Measurements from ENCODE around the gene DBNL.

The DBNL gene

DNA sequence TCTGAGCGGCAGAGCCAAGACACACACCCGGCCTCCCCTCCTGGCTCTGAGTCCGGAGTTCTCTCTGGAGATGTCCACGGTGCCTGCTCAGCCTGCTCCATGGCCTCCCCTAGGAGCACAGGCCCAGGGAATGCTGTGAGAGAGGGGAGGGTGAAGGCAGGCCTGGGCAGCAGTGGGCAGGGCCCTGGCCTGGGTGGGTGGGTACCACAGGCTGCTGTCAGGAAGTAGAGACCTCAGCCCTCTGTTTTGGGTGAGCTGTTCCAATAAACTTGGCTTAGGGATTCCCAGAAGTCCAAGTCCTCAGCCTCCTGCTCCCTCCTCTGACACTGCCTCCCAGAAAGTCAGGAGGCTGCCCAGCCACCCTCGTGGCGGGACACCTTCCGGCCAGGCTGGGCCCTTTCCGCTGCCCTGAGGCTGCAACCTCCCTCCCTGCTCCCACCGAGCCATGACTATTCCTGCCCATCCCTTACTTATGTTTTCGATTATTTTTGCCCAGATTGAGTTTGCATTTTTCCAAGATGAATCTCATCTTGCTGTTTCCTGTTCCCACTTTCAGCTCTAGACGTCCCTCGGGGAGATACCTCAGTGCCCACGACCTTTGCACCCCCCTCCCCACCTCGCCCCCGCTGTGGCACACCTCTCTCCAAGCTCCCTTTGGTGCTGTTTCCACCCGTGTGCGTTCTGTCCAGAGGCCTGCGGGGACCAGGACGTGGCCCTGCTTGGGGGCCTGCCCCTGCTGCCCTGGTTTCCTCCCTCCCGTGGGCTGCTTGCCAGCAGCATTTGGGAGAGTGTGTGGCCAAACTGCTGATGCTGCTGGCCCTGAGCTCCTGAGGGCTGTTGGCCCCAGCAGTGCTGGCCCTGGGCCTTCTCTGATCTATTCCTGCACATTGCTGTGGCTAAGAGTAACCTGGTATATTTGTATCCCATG lies 43.7 kb downstream of the DBNL start:
- TF ChIP-seq, protein P1, sequence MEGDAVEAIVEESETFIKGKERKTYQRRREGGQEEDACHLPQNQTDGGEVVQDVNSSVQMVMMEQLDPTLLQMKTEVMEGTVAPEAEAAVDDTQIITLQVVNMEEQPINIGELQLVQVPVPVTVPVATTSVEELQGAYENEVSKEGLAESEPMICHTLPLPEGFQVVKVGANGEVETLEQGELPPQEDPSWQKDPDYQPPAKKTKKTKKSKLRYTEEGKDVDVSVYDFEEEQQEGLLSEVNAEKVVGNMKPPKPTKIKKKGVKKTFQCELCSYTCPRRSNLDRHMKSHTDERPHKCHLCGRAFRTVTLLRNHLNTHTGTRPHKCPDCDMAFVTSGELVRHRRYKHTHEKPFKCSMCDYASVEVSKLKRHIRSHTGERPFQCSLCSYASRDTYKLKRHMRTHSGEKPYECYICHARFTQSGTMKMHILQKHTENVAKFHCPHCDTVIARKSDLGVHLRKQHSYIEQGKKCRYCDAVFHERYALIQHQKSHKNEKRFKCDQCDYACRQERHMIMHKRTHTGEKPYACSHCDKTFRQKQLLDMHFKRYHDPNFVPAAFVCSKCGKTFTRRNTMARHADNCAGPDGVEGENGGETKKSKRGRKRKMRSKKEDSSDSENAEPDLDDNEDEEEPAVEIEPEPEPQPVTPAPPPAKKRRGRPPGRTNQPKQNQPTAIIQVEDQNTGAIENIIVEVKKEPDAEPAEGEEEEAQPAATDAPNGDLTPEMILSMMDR (IDR thresholded peaks at IDR 0.05; ENCODE audit: insufficient read depth, low read depth, low read length, missing control alignments): no peak
- no peak for DNase-seq (ENCODE audit: low read depth)
- H3K4me3 ChIP-seq (ENCODE audit: low read depth, low read length): no peak overlapping the region

DNA sequence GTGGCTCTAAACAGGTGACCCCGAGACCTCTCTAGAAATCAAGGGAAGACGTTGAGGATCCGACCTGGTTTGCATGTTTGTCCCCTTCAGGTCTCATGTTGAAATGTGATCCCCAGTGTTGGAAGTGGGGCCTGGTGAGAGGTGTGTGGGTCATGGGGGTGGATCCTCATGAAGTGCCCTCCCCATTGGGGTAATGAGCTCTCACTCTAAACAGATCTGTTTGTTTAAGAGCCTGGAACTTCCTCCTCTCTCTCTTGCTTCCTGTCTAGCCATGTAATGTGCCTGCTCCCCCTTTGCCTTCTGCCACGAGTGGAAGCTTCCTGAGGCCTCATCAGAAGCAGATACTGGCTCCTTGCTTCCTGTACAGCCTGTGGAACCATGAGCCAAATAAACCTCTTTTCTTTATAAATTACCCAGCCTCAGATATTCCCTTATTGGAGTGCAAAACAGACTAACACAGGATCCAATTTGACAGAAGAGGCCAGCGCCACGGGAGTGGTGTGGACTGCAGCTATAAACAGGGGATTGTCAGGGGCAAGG lies 48.7 kb downstream of the DBNL start:
- no peak for DNase-seq (ENCODE audit: low read depth)
- H3K4me3 ChIP-seq (ENCODE audit: low read depth, low read length): no peak overlapping the region
- TF ChIP-seq, protein P1 (IDR thresholded peaks at IDR 0.05; ENCODE audit: insufficient read depth, low read depth, low read length, missing control alignments): no peak

DNA sequence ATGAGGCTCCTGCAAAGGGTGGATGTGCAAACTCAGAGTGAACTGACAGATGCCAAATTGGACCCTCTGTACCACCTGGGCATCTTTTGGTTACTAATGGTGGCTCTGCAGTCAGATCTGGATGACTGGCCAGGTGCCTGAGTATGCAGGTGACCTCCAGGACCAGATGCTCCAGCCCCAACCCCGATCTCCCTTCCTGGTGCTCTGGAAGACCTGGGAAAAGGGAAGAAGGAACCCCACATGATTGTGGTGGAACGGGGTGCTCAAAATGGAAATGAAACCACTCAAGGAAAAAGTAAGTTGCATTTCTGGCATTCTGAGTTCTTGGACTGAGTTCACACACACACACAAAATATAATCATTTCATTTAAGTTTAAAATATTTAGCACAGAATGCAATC lies 49.9 kb downstream of the DBNL start:
- TF ChIP-seq, protein P1 (IDR thresholded peaks at IDR 0.05; ENCODE audit: insufficient read depth, low read depth, low read length, missing control alignments): no peak
- no peak overlapping the region for H3K4me3 ChIP-seq (ENCODE audit: low read depth, low read length)
- no peak for DNase-seq (ENCODE audit: low read depth)

DNA sequence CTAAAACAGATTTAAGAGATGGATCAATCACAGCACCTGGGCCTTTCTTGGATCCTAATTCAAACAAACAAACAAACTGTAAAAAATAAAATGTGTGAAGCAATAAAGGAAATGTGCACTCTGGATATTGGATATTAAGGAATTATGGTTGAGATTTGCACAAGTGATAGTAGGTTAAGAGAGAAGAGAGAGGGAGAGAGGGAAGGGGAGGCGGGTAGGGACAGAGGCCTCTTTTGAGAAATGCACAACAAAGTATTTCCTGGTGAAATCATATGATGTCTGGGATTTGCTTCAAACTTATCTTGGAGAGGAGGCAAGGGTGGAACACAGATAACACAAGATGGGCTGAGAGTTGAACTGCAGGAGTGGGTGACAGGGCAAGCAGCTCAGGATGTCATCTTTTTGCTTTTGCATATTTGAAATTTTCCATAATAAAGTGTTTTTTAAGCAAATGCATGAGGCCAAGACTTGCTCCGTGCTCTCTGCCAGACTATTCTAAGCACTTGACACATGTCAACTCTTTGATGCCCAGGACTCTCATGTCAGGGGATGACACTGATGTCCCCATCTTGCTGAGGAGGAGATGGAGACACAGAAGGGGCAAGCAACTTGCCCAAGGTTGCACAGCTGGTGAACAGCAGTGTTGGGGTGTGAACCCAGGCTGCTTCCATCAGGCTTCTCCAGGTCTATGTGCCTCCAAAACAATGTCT lies 50.5 kb downstream of the DBNL start:
- no peak for DNase-seq (ENCODE audit: low read depth)
- TF ChIP-seq, protein P1 (IDR thresholded peaks at IDR 0.05; ENCODE audit: insufficient read depth, low read depth, low read length, missing control alignments): no peak
- no peak overlapping the region for H3K4me3 ChIP-seq (ENCODE audit: low read depth, low read length)

DNA sequence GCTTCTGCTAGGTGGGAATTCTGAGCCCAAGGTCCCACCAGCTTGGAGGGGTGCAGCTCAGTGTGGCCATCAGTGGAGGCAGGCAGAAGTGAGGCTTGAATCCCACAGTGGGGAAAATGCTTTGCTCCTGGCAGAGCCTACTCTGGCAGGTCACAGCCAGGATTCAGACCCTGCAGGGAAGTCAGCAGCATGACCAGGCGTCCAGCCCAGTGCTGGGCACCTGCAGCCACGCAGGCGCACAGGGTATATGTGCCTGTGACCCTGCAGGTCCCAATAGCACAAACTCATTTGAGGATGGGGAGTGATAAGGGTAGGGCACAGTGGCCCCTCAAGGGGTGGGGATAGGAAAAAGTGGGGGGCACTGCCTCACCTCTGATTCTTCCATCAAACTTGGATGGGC lies 51.3 kb downstream of the DBNL start:
- TF ChIP-seq, protein P1 (IDR thresholded peaks at IDR 0.05; ENCODE audit: insufficient read depth, low read depth, low read length, missing control alignments): no peak
- no peak for DNase-seq (ENCODE audit: low read depth)
- no peak overlapping the region for H3K4me3 ChIP-seq (ENCODE audit: low read depth, low read length)

DNA sequence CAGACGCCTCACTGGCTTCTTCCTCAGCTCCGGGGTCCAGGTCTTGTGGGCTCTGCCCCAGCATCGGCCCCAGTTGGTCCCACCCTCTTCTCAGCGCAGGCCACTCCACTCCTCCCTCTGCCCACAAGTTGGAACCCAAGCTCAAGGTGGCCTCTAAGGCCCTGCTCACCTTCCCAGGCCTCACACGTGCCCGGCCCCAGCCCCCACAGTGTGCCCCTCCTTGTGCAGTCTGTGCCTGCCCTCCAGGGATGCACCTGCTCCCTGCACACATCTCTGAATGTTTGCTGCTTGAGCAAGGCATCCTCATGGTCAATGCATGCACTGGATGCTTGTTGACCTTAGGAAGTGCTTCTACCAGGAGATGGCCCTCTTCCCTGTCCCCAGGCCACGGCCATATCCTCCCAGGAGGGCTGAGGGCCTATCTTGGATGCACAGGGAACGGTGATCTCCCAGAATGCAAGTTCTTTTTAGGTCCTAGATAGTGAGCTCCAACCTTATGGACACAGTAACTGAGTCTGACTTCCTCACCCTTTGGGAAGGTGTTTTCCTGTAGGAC lies 51.9 kb downstream of the DBNL start:
- no peak overlapping the region for H3K4me3 ChIP-seq (ENCODE audit: low read depth, low read length)
- no peak for DNase-seq (ENCODE audit: low read depth)
- TF ChIP-seq, protein P1 (IDR thresholded peaks at IDR 0.05; ENCODE audit: insufficient read depth, low read depth, low read length, missing control alignments): no peak
